GM23248 (cell line): ENCODE results near the gene CREBL2. TPM values are rescaled to one million over a fixed set of nuclear protein-coding genes. Genes with fewer than 3 reads are reported as not detected.

Source experiments
- DNase-seq: peaks from one replicate; pipeline ENCODE4 v3.0.0-alpha.2; 2015
- H2AFZ ChIP-seq: fragments of 200-600 bp; sonication (generic); 2 replicates; pipeline ENCODE4 v1.6.1; 2016; ENCODE audit warnings: antibody characterized with exemption
- H3F3A ChIP-seq: fragments of 200-600 bp; sonication (generic); 2 replicates; pipeline ENCODE4 v1.6.1; 2016; ENCODE audit warnings: mild to moderate bottlenecking, antibody characterized with exemption, mixed run types; ENCODE audit not compliant: insufficient read depth
- H3K27ac ChIP-seq: fragments of 200-600 bp; sonication (generic); 2 replicates; pipeline ENCODE4 v1.5.1; 2016; ENCODE audit warnings: mild to moderate bottlenecking
- H3K27me3 ChIP-seq: fragments of 200-600 bp; sonication (generic); replicated peaks from 2 replicates; pipeline ENCODE4 v1.6.1; 2016; ENCODE audit warnings: mild to moderate bottlenecking; ENCODE audit not compliant: insufficient read depth
- H3K36me3 ChIP-seq: fragments of 200-600 bp; sonication (generic); 2 replicates; pipeline ENCODE4 v1.6.1; 2016; ENCODE audit warnings: low read depth, mild to moderate bottlenecking
- H3K4me1 ChIP-seq: fragments of 200-600 bp; sonication (generic); 2 replicates; pipeline ENCODE4 v1.6.1; 2016; ENCODE audit warnings: mild to moderate bottlenecking; ENCODE audit not compliant: insufficient read depth
- H3K4me2 ChIP-seq: fragments of 200-600 bp; sonication (generic); one replicate; pipeline ENCODE4 v1.6.1; 2016; ENCODE audit warnings: mild to moderate bottlenecking; ENCODE audit not compliant: unreplicated experiment
- H3K4me3 ChIP-seq: fragments of 200-600 bp; sonication (generic); 2 replicates; pipeline ENCODE4 v1.5.1; 2016; ENCODE audit warnings: mild to moderate bottlenecking
- H3K79me2 ChIP-seq: fragments of 200-600 bp; sonication (generic); 2 replicates; pipeline ENCODE4 v1.6.1; 2016; ENCODE audit warnings: mild to moderate bottlenecking; ENCODE audit not compliant: insufficient read depth
- H3K9ac ChIP-seq: fragments of 200-600 bp; sonication (generic); 2 replicates; pipeline ENCODE4 v1.6.1; 2016; ENCODE audit warnings: mild to moderate bottlenecking
- H3K9me2 ChIP-seq: fragments of 200-600 bp; sonication (generic); 2 replicates; pipeline ENCODE4 v1.6.1; 2016; ENCODE audit warnings: mixed run types, mild to moderate bottlenecking, moderate library complexity; ENCODE audit not compliant: insufficient read depth
- H3K9me3 ChIP-seq: fragments of 200-600 bp; sonication (generic); one replicate; pipeline ENCODE4 v1.6.1; 2017; ENCODE audit warnings: low read depth
- H4K20me1 ChIP-seq: fragments of 200-600 bp; sonication (generic); 2 replicates; pipeline ENCODE4 v1.6.0; 2016; ENCODE audit not compliant: insufficient read depth
- EZH2 ChIP-seq: fragments of 200-600 bp; sonication (generic); IDR thresholded peaks from 2 replicates; pipeline ENCODE4 v1.6.1; 2018; ENCODE audit warnings: antibody characterized with exemption, mild to moderate bottlenecking; ENCODE audit not compliant: insufficient read depth, poor library complexity, severe bottlenecking
- EZH2phosphoT487 ChIP-seq: fragments of 200-600 bp; sonication (generic); IDR thresholded peaks from 2 replicates; pipeline ENCODE4 v1.6.1; 2018; ENCODE audit warnings: antibody characterized with exemption, moderate library complexity, mild to moderate bottlenecking, low read depth; ENCODE audit not compliant: insufficient read depth
- WGBS, 2 experiments: methylation state at CpG; one replicate each; pipeline ENCODE4 v1.1.6; 2015 to 2017; ENCODE audit warnings: low lambda C conversion rate in 2 of 2, low coverage in 1 of 2; ENCODE audit errors: missing lambda C conversion rate in 2 of 2; 5-methylcytosine and 5-hydroxymethylcytosine counted together
- in situ Hi-C: fragments of 300-500 bp; cut with MboI; formaldehyde crosslinking; loops from 2 replicates; pipeline ENCODE4 v1.15.0; 2020
- polyA plus RNA-seq: library from polyadenylated mRNA; unstranded; fragments of >200 nt; fragmentation: Nextera tagmentation; extraction: Ambion mirVana; gene quantifications from 2 replicates; pipeline ENCODE4 v1.2.1, GENCODE V29; 2016
- total RNA-seq: library from RNA; depleted of rRNA; stranded (reverse); fragments of >200 nt; shearing (Covaris generic); gene quantifications from 2 replicates; pipeline ENCODE4 v1.2.3, GENCODE V29; 2014

CREBL2 gene
- total and polyA plus RNA-seq, 2 experiments from 2014 or later: 23.4 to 38.4 TPM

DNA sequence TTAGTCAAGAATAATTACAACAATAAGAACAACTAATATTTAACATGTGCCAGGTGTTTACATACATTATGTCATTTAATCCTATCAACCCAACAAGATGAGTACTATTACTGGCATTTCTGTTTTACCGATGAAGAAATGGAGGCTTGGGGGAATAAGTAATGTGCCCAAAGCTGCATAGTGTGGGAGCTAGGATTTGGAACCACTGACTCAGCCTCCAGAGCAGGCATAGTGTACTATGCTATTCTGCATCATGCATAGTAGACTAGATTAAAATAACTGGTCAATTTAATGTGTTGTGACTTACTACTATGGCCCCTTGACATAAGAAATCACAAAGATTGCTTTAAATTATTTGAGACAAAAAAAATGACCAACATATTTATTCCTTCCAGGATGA is 74.8 kb downstream of the CREBL2 start:
- Histone ChIP-seq H3K9ac (no peak overlapping the region), H2AFZ (no peak overlapping the region), H3K9me2 (no peaks in the 10 kb centered on the region), H3K36me3 (no peaks in the 10 kb centered on the region), H3K27me3 (no peaks in the 10 kb centered on the region), H4K20me1 (no peaks in the 10 kb centered on the region), H3K4me2 (peak overlapping the region; percentile 51), H3K9me3 (no peaks in the 10 kb centered on the region), H3K27ac (no peak overlapping the region), H3K79me2 (no peaks in the 10 kb centered on the region), H3K4me1 (peaks cover 16% of the 10 kb centered on the region), H3F3A (peaks cover 16% of the 10 kb centered on the region), H3K4me3 (0 out of 2 replicates have a peak overlapping the region, but pooled peaks have one; percentile 1)
- in situ Hi-C loops: no loop called here
- peak; percentile 68 for DNase-seq
- no peak for TF ChIP-seq EZH2phosphoT487
- 50 to 54% methylated on average over 1 of the region's 1 CpG for WGBS, 2 experiments

DNA sequence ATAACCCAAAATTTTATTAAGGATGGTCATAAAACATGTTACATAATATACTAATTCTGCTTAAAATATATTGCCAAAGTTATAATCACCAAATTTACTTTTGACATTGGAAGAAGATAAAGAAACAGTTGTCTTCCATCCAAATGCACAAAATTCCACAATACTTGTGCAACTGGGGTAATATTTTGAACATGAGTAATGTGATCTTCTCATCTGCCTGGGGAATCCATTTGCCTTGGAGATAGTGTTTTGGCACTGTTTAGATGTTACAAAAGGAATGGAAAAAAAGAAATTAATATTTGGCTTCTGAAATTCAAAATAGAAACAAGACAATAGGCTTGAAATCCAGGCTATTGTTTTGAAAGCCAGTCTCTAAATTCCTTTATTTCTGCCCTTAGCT is 75.2 kb downstream of the CREBL2 start:
- Histone ChIP-seq H3K4me3 (0 out of 2 replicates have a peak overlapping the region, but pooled peaks have one; percentile 1), H3K9me3 (no peaks in the 10 kb centered on the region), H3K27ac (peak overlapping the region; percentile 59), H3K27me3 (no peaks in the 10 kb centered on the region), H2AFZ (no peak overlapping the region), H3K4me1 (peaks cover 16% of the 10 kb centered on the region), H3K9ac (no peak overlapping the region), H3K79me2 (no peaks in the 10 kb centered on the region), H3K36me3 (no peaks in the 10 kb centered on the region), H3K9me2 (no peaks in the 10 kb centered on the region), H3F3A (peaks cover 16% of the 10 kb centered on the region), H4K20me1 (no peaks in the 10 kb centered on the region), H3K4me2 (peak overlapping the region; percentile 51)
- in situ Hi-C loops: no loop called here
- TF ChIP-seq EZH2 (no peak), EZH2phosphoT487 (no peak)
- DNase-seq: peak; percentile 75

DNA sequence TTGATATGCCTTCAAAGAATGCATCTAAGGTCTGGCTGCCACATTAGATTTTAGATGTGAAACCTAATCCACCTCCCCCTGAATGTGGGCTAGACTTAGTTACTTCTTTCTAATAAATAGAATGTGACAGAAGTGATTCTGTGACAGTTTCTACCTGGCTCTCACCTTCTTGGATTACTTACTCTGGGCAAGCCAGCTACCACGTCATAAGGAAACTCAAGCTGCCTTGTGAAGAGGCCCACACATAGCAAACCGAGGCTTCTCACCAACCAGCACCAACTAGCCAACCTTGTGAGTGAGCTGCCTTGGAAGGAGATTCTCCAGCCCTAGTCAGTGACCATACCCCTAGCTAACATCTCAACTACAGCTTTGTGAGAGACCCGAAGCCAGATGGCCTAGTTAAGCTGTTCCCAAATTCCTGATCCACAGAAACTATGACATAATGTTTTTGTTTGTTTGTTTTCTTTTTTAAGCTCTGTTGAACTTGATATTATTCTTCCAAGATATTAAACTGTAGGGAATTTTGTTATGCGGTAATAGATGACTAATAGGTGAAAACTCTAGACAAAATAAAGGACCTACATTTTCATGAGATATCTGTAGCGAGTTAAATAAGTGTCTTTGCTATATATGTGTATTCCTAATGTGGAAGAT is 78.1 kb downstream of the CREBL2 start:
- WGBS, 2 experiments: 76 to 80% methylated on average over 5 of the region's 5 CpGs
- DNase-seq: no peak
- Histone ChIP-seq H2AFZ (no peak overlapping the region), H4K20me1 (no peaks in the 10 kb centered on the region), H3K27ac (no peak overlapping the region), H3K4me2 (no peak overlapping the region), H3K9me2 (no peaks in the 10 kb centered on the region), H3K4me1 (peaks cover 16% of the 10 kb centered on the region), H3K9me3 (no peaks in the 10 kb centered on the region), H3K79me2 (no peaks in the 10 kb centered on the region), H3F3A (peaks cover 16% of the 10 kb centered on the region), H3K27me3 (no peaks in the 10 kb centered on the region), H3K4me3 (no peak overlapping the region), H3K9ac (no peak overlapping the region), H3K36me3 (no peaks in the 10 kb centered on the region)
- TF ChIP-seq EZH2phosphoT487 (no peak), EZH2 (no peak)
- in situ Hi-C loops: no loop called here

DNA sequence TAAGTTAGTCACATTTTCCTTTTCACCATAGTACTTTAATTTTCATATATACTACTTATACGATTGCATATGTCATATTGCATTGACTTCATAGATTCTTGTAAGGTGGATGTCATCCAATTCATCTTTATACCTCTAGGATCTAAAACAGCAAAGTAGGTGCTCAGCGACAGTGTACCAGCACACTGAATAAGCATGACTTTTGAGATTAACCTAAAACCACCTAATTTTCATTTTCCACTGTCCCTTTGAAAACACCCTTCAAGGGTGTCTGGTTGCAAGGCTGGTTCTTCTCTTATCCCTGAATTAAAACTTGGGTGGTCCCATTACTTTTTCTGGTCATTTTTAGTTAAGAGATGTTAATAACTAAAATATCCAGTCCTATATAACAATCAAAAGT is 79.9 kb downstream of the CREBL2 start:
- Histone ChIP-seq H3K9me2 (no peaks in the 10 kb centered on the region), H3K36me3 (no peaks in the 10 kb centered on the region)
- no peak for DNase-seq

More for the DNA sequence above, 79.9 kb downstream of the CREBL2 start:
- 72 to 76% methylated on average over 2 of the region's 2 CpGs for WGBS, 2 experiments
- Histone ChIP-seq H3K79me2 (no peaks in the 10 kb centered on the region), H3K9ac (no peak overlapping the region), H3K9me3 (no peaks in the 10 kb centered on the region), H4K20me1 (no peaks in the 10 kb centered on the region), H3K4me2 (no peak overlapping the region), H3K4me3 (no peak overlapping the region), H3F3A (peaks cover 10% of the 10 kb centered on the region), H3K4me1 (peaks cover 11% of the 10 kb centered on the region), H3K27ac (no peak overlapping the region), H3K27me3 (no peaks in the 10 kb centered on the region), H2AFZ (no peak overlapping the region)
- in situ Hi-C loops: no loop called here
- TF ChIP-seq EZH2phosphoT487: no peak
- no peak for TF ChIP-seq EZH2
